OCI-LY3 (cell line): Measurements from ENCODE around the gene PTK6.

Experiments used
- H2AFZ ChIP-seq: fragments of 200-600, 300-600 bp; shearing (Covaris generic); 2 replicates; pipeline ENCODE4 v1.6.0; 2014; ENCODE audit warnings: antibody characterized with exemption, low read depth, low read length
- H3K27ac ChIP-seq: fragments of 200-600, 300-600 bp; sonication (generic); 2 replicates; pipeline ENCODE4 v1.5.1; 2014; ENCODE audit warnings: mild to moderate bottlenecking, low read length, moderate library complexity, mixed read lengths
- H3K27me3 ChIP-seq: fragments of 200-600, 300-600 bp; sonication (generic); 2 replicates; pipeline ENCODE4 v1.6.1; 2014; ENCODE audit warnings: low read depth, low read length, mixed read lengths
- H3K36me3 ChIP-seq: fragments of 200-600, 300-600 bp; sonication (generic); replicated peaks from 2 replicates; pipeline ENCODE3; 2014; ENCODE audit warnings: low read depth, low read length, mixed read lengths
- H3K4me1 ChIP-seq: fragments of 300-600, 200-600 bp; sonication (generic); 2 replicates; pipeline ENCODE4 v1.6.1; 2014; ENCODE audit warnings: low read length, mixed read lengths
- H3K4me2 ChIP-seq: fragments of 200-600, 300-600 bp; sonication (generic); 2 replicates; pipeline ENCODE4 v1.6.1; 2014; ENCODE audit warnings: low read length, mixed read lengths
- H3K4me3 ChIP-seq: fragments of 300-600, 200-600 bp; sonication (generic); 2 replicates; pipeline ENCODE4 v1.5.1; 2014; ENCODE audit warnings: antibody characterized with exemption, mild to moderate bottlenecking, low read length, moderate library complexity
- H3K79me2 ChIP-seq: fragments of 300-600, 200-600 bp; shearing (Covaris generic); 2 replicates; pipeline ENCODE4 v1.6.1; 2014; ENCODE audit warnings: mild to moderate bottlenecking, low read length, mixed read lengths
- H3K9ac ChIP-seq: fragments of 300-600, 200-600 bp; shearing (Covaris generic); 2 replicates; pipeline ENCODE4 v1.6.0; 2014; ENCODE audit warnings: mild to moderate bottlenecking, low read length, moderate library complexity
- H3K9me3 ChIP-seq: fragments of 200-600, 300-600 bp; shearing (Covaris generic); 2 replicates; pipeline ENCODE4 v1.6.1; 2014; ENCODE audit warnings: low read length, mixed read lengths; ENCODE audit not compliant: insufficient read depth
- H4K20me1 ChIP-seq: fragments of 200-600, 300-600 bp; sonication (generic); 2 replicates; pipeline ENCODE4 v1.6.1; 2016; ENCODE audit warnings: low read length, mixed read lengths; ENCODE audit not compliant: insufficient read depth
- EZH2phosphoT487 ChIP-seq: fragments of 200-600 bp; shearing (Covaris generic); IDR thresholded peaks from 2 replicates; pipeline ENCODE4 v1.6.1; 2018; ENCODE audit warnings: antibody characterized with exemption, mixed run types, low read depth
- TF ChIP-seq, protein P1 (sequence below): fragments of 200-600, 300-600 bp; sonication (generic); IDR thresholded peaks from 2 replicates; pipeline ENCODE4 v1.5.1; 2014; ENCODE audit warnings: antibody characterized with exemption, low read length, low read depth

The PTK6 gene

DNA sequence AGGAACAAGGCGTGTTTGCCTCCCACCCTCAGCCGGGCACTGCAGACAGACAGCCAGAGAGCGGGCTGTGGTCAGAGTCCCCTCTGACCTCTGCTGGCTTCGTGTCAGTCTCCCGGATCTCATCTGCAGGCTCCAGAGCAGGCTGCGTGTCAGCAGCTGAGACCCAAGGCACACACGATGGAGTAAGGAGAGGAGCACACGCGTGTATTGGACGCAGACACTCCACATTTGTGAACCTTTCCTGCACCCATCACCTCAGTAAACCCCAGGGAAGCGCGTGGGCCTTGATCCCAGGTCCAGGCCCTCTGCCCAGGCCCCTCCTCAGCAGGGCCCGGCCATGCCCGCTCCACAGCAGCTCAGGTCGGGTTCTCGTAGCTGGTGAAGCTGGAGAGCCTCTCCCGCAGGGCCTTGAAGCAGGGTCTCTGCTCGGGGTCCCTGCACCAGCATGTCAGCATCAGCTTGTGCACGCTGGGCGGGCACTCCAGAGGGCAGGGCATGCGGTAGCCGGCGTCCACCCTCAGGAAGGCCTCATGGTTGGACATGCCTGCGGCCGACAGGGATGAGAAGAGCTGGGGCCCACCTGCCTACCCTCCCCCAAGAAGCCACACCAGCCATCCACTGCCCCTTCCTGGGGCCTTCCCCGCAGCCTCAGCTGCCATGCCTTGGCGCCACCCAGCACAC lies 7.9 kb downstream of the PTK6 start:
- no peak overlapping the region for H3K4me3 ChIP-seq
- H3K4me1 ChIP-seq, result peaks cover 10% of the 10 kb centered on the region
- H3K36me3 ChIP-seq, result no peaks in the 10 kb centered on the region
- H3K9ac ChIP-seq, result no peak overlapping the region
- no peaks in the 10 kb centered on the region for H3K9me3 ChIP-seq
- H3K4me2 ChIP-seq, result peak overlapping the region; percentile 19; the same call in 1 of the 2 replicates
- peaks cover 26% of the 10 kb centered on the region for H3K27me3 ChIP-seq
- no peaks in the 10 kb centered on the region for H4K20me1 ChIP-seq
- no peaks in the 10 kb centered on the region for H3K79me2 ChIP-seq
- no peak overlapping the region for H2AFZ ChIP-seq
- H3K27ac ChIP-seq, result no peak overlapping the region
- TF ChIP-seq EZH2phosphoT487, result no peak
- TF ChIP-seq, protein P1, sequence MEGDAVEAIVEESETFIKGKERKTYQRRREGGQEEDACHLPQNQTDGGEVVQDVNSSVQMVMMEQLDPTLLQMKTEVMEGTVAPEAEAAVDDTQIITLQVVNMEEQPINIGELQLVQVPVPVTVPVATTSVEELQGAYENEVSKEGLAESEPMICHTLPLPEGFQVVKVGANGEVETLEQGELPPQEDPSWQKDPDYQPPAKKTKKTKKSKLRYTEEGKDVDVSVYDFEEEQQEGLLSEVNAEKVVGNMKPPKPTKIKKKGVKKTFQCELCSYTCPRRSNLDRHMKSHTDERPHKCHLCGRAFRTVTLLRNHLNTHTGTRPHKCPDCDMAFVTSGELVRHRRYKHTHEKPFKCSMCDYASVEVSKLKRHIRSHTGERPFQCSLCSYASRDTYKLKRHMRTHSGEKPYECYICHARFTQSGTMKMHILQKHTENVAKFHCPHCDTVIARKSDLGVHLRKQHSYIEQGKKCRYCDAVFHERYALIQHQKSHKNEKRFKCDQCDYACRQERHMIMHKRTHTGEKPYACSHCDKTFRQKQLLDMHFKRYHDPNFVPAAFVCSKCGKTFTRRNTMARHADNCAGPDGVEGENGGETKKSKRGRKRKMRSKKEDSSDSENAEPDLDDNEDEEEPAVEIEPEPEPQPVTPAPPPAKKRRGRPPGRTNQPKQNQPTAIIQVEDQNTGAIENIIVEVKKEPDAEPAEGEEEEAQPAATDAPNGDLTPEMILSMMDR, result no peak

- Histone ChIP-seq H3K4me2 (no peak overlapping the region), H3K79me2 (no peaks in the 10 kb centered on the region), H4K20me1 (no peaks in the 10 kb centered on the region), H3K36me3 (no peaks in the 10 kb centered on the region), H3K27ac (no peak overlapping the region), H2AFZ (no peak overlapping the region), H3K4me1 (peaks cover 10% of the 10 kb centered on the region), H3K27me3 (peaks cover 26% of the 10 kb centered on the region), H3K9ac (no peak overlapping the region), H3K9me3 (peaks cover 4% of the 10 kb centered on the region; the same call in 1 of the 2 replicates), H3K4me3 (no peak overlapping the region)
- TF ChIP-seq, protein P1, result no peak
- no peak for TF ChIP-seq EZH2phosphoT487
These were observed 10.0 kb downstream of the PTK6 start for GRCh38 chr20:63527184-63527583.

DNA sequence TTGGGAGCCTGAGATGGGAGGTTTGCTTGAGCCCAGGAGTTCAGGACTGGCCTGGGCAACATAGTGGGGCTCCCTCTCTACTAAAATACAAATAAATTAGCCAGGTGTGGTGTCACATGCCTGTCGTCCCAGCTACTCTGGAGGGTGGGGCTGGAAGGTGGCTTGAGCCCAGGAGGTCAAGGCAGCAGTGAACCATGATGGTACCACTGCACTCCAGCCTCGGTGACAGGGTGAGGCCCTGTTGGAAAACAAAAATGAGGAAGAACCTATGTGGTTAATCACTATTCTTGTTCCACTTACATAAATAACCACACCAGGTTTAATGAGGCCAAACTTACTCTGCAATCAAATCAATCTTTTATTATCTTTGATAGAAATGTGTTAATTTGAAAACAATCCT lies 11.2 kb downstream of the PTK6 start:
- TF ChIP-seq, protein P1, result no peak
- no peak for TF ChIP-seq EZH2phosphoT487
- Histone ChIP-seq H3K27me3 (peaks cover 22% of the 10 kb centered on the region), H3K4me2 (no peak overlapping the region), H3K36me3 (no peaks in the 10 kb centered on the region), H3K4me3 (no peak overlapping the region), H3K79me2 (no peaks in the 10 kb centered on the region), H3K4me1 (peaks cover 10% of the 10 kb centered on the region), H3K9me3 (peaks cover 4% of the 10 kb centered on the region; the same call in 1 of the 2 replicates), H3K27ac (no peak overlapping the region), H2AFZ (no peak overlapping the region), H4K20me1 (no peaks in the 10 kb centered on the region), H3K9ac (no peak overlapping the region)

- Histone ChIP-seq H3K9ac (no peak overlapping the region), H4K20me1 (no peaks in the 10 kb centered on the region), H3K4me2 (no peak overlapping the region), H3K79me2 (no peaks in the 10 kb centered on the region), H3K4me1 (peaks cover 10% of the 10 kb centered on the region), H3K4me3 (no peak overlapping the region), H2AFZ (no peak overlapping the region), H3K36me3 (no peaks in the 10 kb centered on the region), H3K27me3 (peaks cover 22% of the 10 kb centered on the region), H3K27ac (no peak overlapping the region), H3K9me3 (peaks cover 4% of the 10 kb centered on the region; the same call in 1 of the 2 replicates)
- no peak for TF ChIP-seq EZH2phosphoT487
- TF ChIP-seq, protein P1, result no peak
These were observed 12.0 kb downstream of the PTK6 start for GRCh38 chr20:63525185-63525584.
